ENCODE data around the gene LBHD2.
"Not testable (repeated sequence)": the region's sequence is repeated elsewhere in the genome, so short reads cannot be mapped to it uniquely, and the experiment has no call there.

Gene LBHD2

GRCh38 chr14:103104654-103105452 is 20.8 kb downstream of the LBHD2 start:
- DNase-seq: peak; percentile 80

GRCh38 chr14:103105580-103106150 is 21.7 kb downstream of the LBHD2 start:
- no peak for DNase-seq

- no peak for DNase-seq
Observed at GRCh38 chr14:103107455-103107854, 23.4 kb downstream of the LBHD2 start.

- no peak for DNase-seq
Observed at GRCh38 chr14:103107941-103108748, 24.1 kb downstream of the LBHD2 start.

GRCh38 chr14:103108749-103109207 is 24.8 kb downstream of the LBHD2 start:
- DNase-seq: no peak

- DNase-seq: no peak
Observed at GRCh38 chr14:103109535-103110441, 25.8 kb downstream of the LBHD2 start.

- no peak for DNase-seq
Observed at GRCh38 chr14:103110681-103111231, 26.7 kb downstream of the LBHD2 start.

- no peak for DNase-seq
Observed at GRCh38 chr14:103111232-103111868, 27.3 kb downstream of the LBHD2 start.

GRCh38 chr14:103112400-103113243 is 28.6 kb downstream of the LBHD2 start:
- DNase-seq: no peak

GRCh38 chr14:103113303-103113702 is 29.3 kb downstream of the LBHD2 start:
- no peak for DNase-seq

- no peak for DNase-seq
Observed at GRCh38 chr14:103113774-103114173, 29.8 kb downstream of the LBHD2 start.

- DNase-seq: not testable (repeated sequence)
Observed at GRCh38 chr14:103115086-103115679, 31.2 kb downstream of the LBHD2 start.

- DNase-seq: no peak
Observed at GRCh38 chr14:103115845-103116572, 32.0 kb downstream of the LBHD2 start.

GRCh38 chr14:103116636-103117035 is 32.6 kb downstream of the LBHD2 start:
- DNase-seq: no peak

- not testable (repeated sequence) for DNase-seq
Observed at GRCh38 chr14:103117499-103117898, 33.5 kb downstream of the LBHD2 start.

GRCh38 chr14:103118018-103118662 is 34.1 kb downstream of the LBHD2 start:
- DNase-seq: no peak

GRCh38 chr14:103118663-103119404 is 34.8 kb downstream of the LBHD2 start:
- DNase-seq: no peak

GRCh38 chr14:103119527-103119926 is 35.5 kb downstream of the LBHD2 start:
- not testable (repeated sequence) for DNase-seq
